CD4-positive, alpha-beta T cell treated with Interleukin-10 for 1 hour (primary cell): ENCODE results near the gene PROM2.
"Not testable (repeated sequence)": the region's sequence is repeated elsewhere in the genome, so short reads cannot be mapped to it uniquely, and the experiment has no call there.

ENCODE experiments used
- DNase-seq: peaks from one replicate; pipeline ENCODE4 v3.0.0-alpha.2; 2020

The PROM2 gene

GRCh38 chr2:95274291-95275150, at the start of gene PROM2:
TSS of gene PROM2 (plus strand) at chr2:95274449. CDS start at chr2:95274586, 137 bp downstream.
- no peak for DNase-seq

- no peak for DNase-seq
Observed at GRCh38 chr2:95225658-95226057, 48.6 kb upstream of the PROM2 start.

GRCh38 chr2:95231723-95232122, 42.5 kb upstream of the PROM2 start:
- no peak for DNase-seq

GRCh38 chr2:95232232-95232631, 42.0 kb upstream of the PROM2 start:
- no peak for DNase-seq

- no peak for DNase-seq
Observed at GRCh38 chr2:95234286-95234785, 39.9 kb upstream of the PROM2 start.

- DNase-seq = no peak
Observed at GRCh38 chr2:95234816-95235215, 39.4 kb upstream of the PROM2 start.

- DNase-seq = no peak
Observed at GRCh38 chr2:95238131-95238530, 36.1 kb upstream of the PROM2 start.

GRCh38 chr2:95240091-95240490, 34.2 kb upstream of the PROM2 start:
- DNase-seq = no peak

- no peak for DNase-seq
Observed at GRCh38 chr2:95240556-95240955, 33.7 kb upstream of the PROM2 start.

GRCh38 chr2:95242084-95242483, 32.2 kb upstream of the PROM2 start:
- DNase-seq = not testable (repeated sequence)

- no peak for DNase-seq
Observed at GRCh38 chr2:95258271-95258670, 16.0 kb upstream of the PROM2 start.

GRCh38 chr2:95260028-95261023, 13.9 kb upstream of the PROM2 start:
- DNase-seq = no peak

GRCh38 chr2:95261602-95262001, 12.6 kb upstream of the PROM2 start:
- no peak for DNase-seq

GRCh38 chr2:95262896-95263542, 11.2 kb upstream of the PROM2 start:
- DNase-seq = no peak

- DNase-seq = no peak
Observed at GRCh38 chr2:95264624-95265023, 9.6 kb upstream of the PROM2 start.

- DNase-seq = no peak
Observed at GRCh38 chr2:95265182-95265581, 9.1 kb upstream of the PROM2 start.

GRCh38 chr2:95266781-95267430, 7.3 kb upstream of the PROM2 start:
- DNase-seq = no peak

GRCh38 chr2:95267458-95268210, 6.6 kb upstream of the PROM2 start:
- DNase-seq = no peak

- no peak for DNase-seq
Observed at GRCh38 chr2:95268211-95269035, 5.8 kb upstream of the PROM2 start.

- no peak for DNase-seq
Observed at GRCh38 chr2:95269036-95269680, 5.1 kb upstream of the PROM2 start.
